ENCODE data around the gene COG4. TPM values are rescaled to one million over a fixed set of nuclear protein-coding genes. Genes with fewer than 3 reads are reported as not detected.

Gene COG4
- total RNA-seq, 2 donors from 2014 or later = 44.2 to 46.7 TPM

DNA sequence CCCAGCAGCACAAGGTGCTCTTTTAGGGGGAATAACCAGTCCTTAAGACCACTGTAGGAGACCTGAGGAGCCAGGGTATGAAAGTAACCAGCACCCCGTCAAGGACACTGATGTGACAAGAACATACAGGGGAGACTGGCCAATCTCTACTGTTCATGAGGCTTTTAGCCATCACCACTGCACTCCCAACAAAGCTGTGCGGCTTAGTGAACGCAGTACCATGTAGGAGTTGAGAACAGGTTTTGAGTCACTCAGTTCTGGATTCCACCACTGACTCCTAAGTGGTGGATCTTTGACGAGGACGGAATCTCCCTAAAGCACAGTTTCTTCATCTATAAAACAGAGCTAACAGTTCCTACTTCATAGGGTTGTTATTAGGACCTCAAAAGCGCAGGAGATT is 26.8 kb downstream of the COG4 start:
- Histone ChIP-seq H3K36me3 (peaks cover 39% of the 10 kb centered on the region), H3K27ac (no peak overlapping the region), H3K4me1 (ENCODE audit: control insufficient read depth in 1 of 2, low read depth in 2 of 2) (no peaks in the 10 kb centered on the region), H3K9me3 (no peaks in the 10 kb centered on the region), H3K27me3 (replicated peaks; ENCODE audit: insufficient read depth) (no peaks in the 10 kb centered on the region), H3K4me3 (no peak overlapping the region)
- DNase-seq (ENCODE audit: low spot score) (no peak), ATAC-seq (ENCODE audit: insufficient number of reproducible peaks, low FRiP score, low read depth) (no peak)
- TF ChIP-seq, protein P1, sequence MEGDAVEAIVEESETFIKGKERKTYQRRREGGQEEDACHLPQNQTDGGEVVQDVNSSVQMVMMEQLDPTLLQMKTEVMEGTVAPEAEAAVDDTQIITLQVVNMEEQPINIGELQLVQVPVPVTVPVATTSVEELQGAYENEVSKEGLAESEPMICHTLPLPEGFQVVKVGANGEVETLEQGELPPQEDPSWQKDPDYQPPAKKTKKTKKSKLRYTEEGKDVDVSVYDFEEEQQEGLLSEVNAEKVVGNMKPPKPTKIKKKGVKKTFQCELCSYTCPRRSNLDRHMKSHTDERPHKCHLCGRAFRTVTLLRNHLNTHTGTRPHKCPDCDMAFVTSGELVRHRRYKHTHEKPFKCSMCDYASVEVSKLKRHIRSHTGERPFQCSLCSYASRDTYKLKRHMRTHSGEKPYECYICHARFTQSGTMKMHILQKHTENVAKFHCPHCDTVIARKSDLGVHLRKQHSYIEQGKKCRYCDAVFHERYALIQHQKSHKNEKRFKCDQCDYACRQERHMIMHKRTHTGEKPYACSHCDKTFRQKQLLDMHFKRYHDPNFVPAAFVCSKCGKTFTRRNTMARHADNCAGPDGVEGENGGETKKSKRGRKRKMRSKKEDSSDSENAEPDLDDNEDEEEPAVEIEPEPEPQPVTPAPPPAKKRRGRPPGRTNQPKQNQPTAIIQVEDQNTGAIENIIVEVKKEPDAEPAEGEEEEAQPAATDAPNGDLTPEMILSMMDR (IDR thresholded peaks at IDR 0.05) = no peak

DNA sequence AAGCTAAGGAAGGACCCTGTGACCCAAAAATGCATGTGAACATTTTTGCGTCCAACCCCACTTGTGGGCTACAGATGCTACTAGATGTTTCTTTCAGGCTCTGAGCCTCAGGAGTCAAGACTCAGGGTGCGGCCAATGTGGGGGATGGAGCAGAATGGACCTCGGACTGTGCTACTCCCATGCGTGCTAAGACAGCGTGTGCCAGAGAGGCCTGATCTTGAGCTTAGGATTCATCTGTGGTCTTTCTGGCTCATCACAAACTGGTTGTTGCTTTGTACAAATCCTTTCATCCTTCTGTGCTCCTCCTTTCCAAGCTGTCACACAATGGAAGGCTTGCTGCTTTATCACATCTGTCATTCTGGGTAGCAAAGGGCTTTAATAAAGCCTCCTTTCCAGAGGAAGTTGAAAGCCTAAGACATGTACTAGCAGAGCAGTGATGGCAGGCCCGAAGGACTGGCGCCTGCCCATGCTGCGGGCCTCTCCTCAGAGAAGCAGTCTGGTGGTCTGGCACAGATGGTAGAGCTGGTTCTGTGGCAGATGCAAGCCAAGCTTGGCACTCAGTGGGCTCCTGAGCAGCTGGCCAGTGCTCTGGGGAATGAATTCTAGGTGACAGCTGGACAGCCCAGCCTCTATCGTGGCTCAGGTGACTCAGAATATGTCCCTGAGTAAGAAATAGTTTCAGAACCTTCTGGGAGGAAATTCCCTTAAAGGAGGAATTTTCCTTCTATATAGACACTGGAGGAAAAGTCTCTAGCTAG is 27.8 kb downstream of the COG4 start:
- Histone ChIP-seq H3K27ac (no peak overlapping the region), H3K4me1 (ENCODE audit: control insufficient read depth in 1 of 2, low read depth in 2 of 2) (no peaks in the 10 kb centered on the region), H3K4me3 (no peak overlapping the region), H3K36me3 (peaks cover 34% of the 10 kb centered on the region), H3K27me3 (replicated peaks; ENCODE audit: insufficient read depth) (no peaks in the 10 kb centered on the region), H3K9me3 (no peaks in the 10 kb centered on the region)
- DNase-seq (ENCODE audit: low spot score) (no peak), ATAC-seq (ENCODE audit: insufficient number of reproducible peaks, low FRiP score, low read depth) (no peak)
- TF ChIP-seq, protein P1 (IDR thresholded peaks at IDR 0.05) = no peak

DNA sequence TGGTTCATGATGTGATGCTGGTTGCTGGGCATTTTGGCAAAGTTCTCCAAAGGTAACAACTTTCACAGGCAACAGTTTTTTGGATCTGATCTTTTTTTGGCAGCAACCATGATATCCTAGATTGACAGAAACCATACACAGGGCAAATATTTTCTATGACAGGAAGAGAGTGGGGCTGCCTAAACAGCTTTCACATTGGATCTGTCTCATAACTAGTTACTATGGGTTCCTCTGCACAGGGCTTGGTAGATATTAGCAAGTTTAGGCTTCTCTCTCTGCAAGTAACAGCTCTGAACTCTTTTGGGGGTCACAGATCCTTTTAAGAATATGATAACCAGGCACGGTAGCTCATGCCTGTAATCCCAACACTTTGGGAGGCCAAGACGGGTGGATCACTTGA is 28.6 kb downstream of the COG4 start:
- ATAC-seq (ENCODE audit: insufficient number of reproducible peaks, low FRiP score, low read depth) (no peak), DNase-seq (ENCODE audit: low spot score) (no peak)
- Histone ChIP-seq H3K9me3 (no peaks in the 10 kb centered on the region), H3K27ac (no peak overlapping the region), H3K27me3 (replicated peaks; ENCODE audit: insufficient read depth) (no peaks in the 10 kb centered on the region), H3K36me3 (peaks cover 41% of the 10 kb centered on the region), H3K4me3 (no peak overlapping the region), H3K4me1 (ENCODE audit: control insufficient read depth in 1 of 2, low read depth in 2 of 2) (no peaks in the 10 kb centered on the region)
- TF ChIP-seq, protein P1 (IDR thresholded peaks at IDR 0.05) = no peak

DNA sequence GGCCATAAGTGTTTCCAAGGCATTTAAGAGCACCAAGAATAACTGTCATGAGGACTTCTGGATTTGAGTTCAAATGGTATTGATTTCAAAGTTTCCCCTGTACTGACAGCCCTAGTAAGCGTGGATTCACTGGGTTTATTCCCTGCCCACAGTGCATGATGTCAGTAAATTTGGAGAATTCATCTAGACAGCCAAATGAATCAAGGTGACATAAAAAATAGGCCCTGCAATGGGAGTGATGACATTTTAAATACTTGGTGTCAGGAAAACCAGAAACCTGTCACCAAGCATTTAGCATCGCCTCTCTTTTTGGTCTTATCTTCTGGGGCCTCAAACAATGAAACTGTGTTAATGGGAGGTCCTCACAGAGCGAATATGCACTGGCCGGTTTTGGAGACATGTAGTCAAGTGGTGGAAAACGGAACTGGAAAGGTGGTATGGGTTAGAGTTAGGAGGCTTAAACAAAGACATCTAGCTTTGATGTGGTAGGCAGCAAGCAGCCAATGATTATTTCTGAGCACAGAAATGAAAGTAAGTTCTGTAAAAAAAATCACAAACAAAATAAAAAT is 29.1 kb downstream of the COG4 start:
- Histone ChIP-seq H3K27ac (no peak overlapping the region), H3K4me1 (ENCODE audit: control insufficient read depth in 1 of 2, low read depth in 2 of 2) (no peaks in the 10 kb centered on the region), H3K4me3 (no peak overlapping the region), H3K9me3 (no peaks in the 10 kb centered on the region), H3K36me3 (peaks cover 44% of the 10 kb centered on the region), H3K27me3 (replicated peaks; ENCODE audit: insufficient read depth) (no peaks in the 10 kb centered on the region)
- DNase-seq (ENCODE audit: low spot score) (no peak), ATAC-seq (ENCODE audit: insufficient number of reproducible peaks, low FRiP score, low read depth) (no peak)
- TF ChIP-seq, protein P1 (IDR thresholded peaks at IDR 0.05) = no peak

DNA sequence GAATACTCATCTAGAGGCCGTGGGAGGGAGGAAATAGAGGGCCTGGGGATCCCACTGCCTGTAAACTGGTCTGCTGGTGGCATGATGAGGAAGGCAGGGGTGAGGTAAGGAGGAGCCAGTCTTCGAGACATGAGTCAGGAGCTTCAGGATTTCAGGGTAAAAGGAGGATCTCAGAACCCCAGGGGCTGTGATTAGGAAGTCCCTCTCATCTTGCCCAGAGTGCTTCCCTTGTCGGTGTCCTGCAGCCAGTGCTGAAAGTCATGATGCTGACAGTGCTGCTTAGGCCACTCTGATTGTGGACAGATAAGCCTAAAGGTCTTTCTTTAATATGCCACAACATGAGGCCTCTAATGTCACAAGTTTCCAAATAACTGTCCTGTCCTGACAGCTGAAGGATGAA is 29.6 kb downstream of the COG4 start:
- H3K27me3 ChIP-seq (replicated peaks; ENCODE audit: insufficient read depth) = no peaks in the 10 kb centered on the region
- no peak for ATAC-seq (ENCODE audit: insufficient number of reproducible peaks, low FRiP score, low read depth)
- H3K4me3 ChIP-seq = no peak overlapping the region
- TF ChIP-seq, protein P1 (IDR thresholded peaks at IDR 0.05) = no peak
- no peaks in the 10 kb centered on the region for H3K9me3 ChIP-seq
- no peak for DNase-seq (ENCODE audit: low spot score)
- H3K36me3 ChIP-seq = peaks cover 44% of the 10 kb centered on the region
- no peak overlapping the region for H3K27ac ChIP-seq
- H3K4me1 ChIP-seq (ENCODE audit: control insufficient read depth in 1 of 2, low read depth in 2 of 2) = no peaks in the 10 kb centered on the region
